Aorta (tissue), 5 donors: ENCODE results near the gene SAMM50. TPM values are rescaled to one million over a fixed set of nuclear protein-coding genes. Genes with fewer than 3 reads are reported as not detected.

Source experiments
- ATAC-seq: fragments of 200-7000 bp; cut with Tn5 transposase; one replicate; pipeline ENCODE4 v1.9.1; 2022; ENCODE audit warnings: moderate library complexity; ENCODE audit not compliant: low FRiP score
- DNase-seq, 2 donors: peaks; one replicate each; pipeline ENCODE4 v3.0.0-alpha.2; 2020
- H3K27ac ChIP-seq, 2 donors: one replicate each; pipeline ENCODE4 v1.5.1; 2013; ENCODE audit warnings: low read length in 2 of 2, mild to moderate bottlenecking in 2 of 2, moderate library complexity in 2 of 2, control low read depth in 1 of 2, inconsistent platforms in 1 of 2, low read depth in 1 of 2
- H3K27me3 ChIP-seq, 2 donors: one replicate each; pipeline ENCODE4 v1.6.1; 2013; ENCODE audit warnings: control low read depth in 1 of 2, low read length in 1 of 2, mild to moderate bottlenecking in 1 of 2, moderate library complexity in 1 of 2; ENCODE audit not compliant: insufficient read depth in 2 of 2, control insufficient read depth in 1 of 2
- H3K36me3 ChIP-seq, 2 donors: one replicate each; pipeline ENCODE4 v1.6.1; 2013; ENCODE audit warnings: control low read depth in 1 of 2, low read length in 1 of 2, mild to moderate bottlenecking in 1 of 2; ENCODE audit not compliant: insufficient read depth in 2 of 2, control insufficient read depth in 1 of 2
- H3K4me1 ChIP-seq, 2 donors: one replicate each; pipeline ENCODE4 v1.6.1; 2013; ENCODE audit warnings: low read length in 2 of 2, control low read depth in 1 of 2, mild to moderate bottlenecking in 1 of 2, moderate library complexity in 1 of 2; ENCODE audit not compliant: insufficient read depth in 2 of 2, control insufficient read depth in 1 of 2
- H3K4me3 ChIP-seq, 2 donors: one replicate each; pipeline ENCODE4 v1.5.1; 2013; ENCODE audit warnings: low read length in 2 of 2, control low read depth in 1 of 2, mild to moderate bottlenecking in 1 of 2
- H3K9me3 ChIP-seq: one replicate; pipeline ENCODE4 v1.6.1; 2013; ENCODE audit warnings: mild to moderate bottlenecking, low read length; ENCODE audit not compliant: control insufficient read depth
- WGBS, 2 donors: extraction: QIAGEN DNeasy Blood & Tissue Kit; methylation state at CpG; one replicate each; pipeline ENCODE4 v1.1.7; 2013; 5-methylcytosine and 5-hydroxymethylcytosine counted together
- intact Hi-C, 2 donors: fragments of 100-400 bp; cut with DNase I; formaldehyde crosslinking; loops; one replicate each; pipeline versions ENCODE4 v1.14.2 to v1.15.0; 2022
- polyA plus RNA-seq, 2 donors: library from polyadenylated mRNA; stranded (reverse); fragments of 200-250 nt; gene quantifications; one replicate each; pipeline ENCODE4 v1.2.3, GENCODE V29; 2013
- total RNA-seq, 2 donors: library from RNA; stranded (reverse); fragmentation: NEBNext Ultra II Directional; extraction: Animal tissue kit (Norgen Biotek cat#: 25700); gene quantifications; one replicate each; pipeline ENCODE4 v1.2.1, GENCODE V29; 2021
- donor health status: healthy with polysubstance abuse.
- donor health status: Bipolar disorder and iron deficiency.
- donor health status: DM: no; HTN: no; CAD: no.
- donor health status: DM: no; HTN: no; CAD: no.
- donor health status: DM: yes; HTN: yes; CAD: no.

SAMM50 gene
- total and polyA plus RNA-seq, 4 donors: 20.9 to 29.7 (median 29.3) TPM

- DNase-seq: no peak
These were observed 25.3 kb downstream of the SAMM50 start for GRCh38 chr22:43980579-43980978.

DNA sequence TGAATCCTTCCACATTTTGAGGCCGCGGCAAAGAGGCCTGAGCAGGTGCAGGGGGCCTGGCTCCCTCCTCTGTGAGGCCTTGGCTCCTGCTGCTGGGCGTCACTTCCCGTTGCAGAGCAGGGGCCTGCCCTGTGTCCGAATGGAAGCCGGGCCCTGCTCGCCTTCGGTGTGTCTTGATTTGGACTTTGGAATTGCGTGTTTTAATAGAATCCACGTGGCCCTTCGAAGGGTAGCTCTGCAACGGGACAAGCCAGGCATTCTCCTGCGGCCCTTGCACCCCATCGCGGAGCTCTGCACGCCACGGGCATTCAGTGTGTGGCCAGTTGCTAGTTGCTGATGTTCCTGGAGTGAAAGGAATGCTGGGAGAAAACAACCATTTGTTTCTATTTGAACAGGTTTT is 25.8 kb downstream of the SAMM50 start:
- Histone ChIP-seq H3K36me3 (peaks cover 2 to 19% of the 10 kb centered on the region in 2 donors), H3K27ac (no peak overlapping the region), H3K4me1 (no peaks in the 10 kb centered on the region), H3K9me3 (no peaks in the 10 kb centered on the region), H3K27me3 (no peaks in the 10 kb centered on the region), H3K4me3 (no peak overlapping the region)
- ATAC-seq (no peak), DNase-seq (no peak)
- intact Hi-C loops: no loop called here
- 92 to 94% methylated on average over 17 of the region's 17 CpGs for WGBS, 2 donors

More at GRCh38 chr22:43980579-43980978, 25.3 kb downstream of the SAMM50 start:
- Histone ChIP-seq H3K36me3 (peaks cover 2 to 19% of the 10 kb centered on the region in 2 donors), H3K27ac (no peak overlapping the region), H3K27me3 (no peaks in the 10 kb centered on the region), H3K9me3 (no peaks in the 10 kb centered on the region), H3K4me1 (no peaks in the 10 kb centered on the region), H3K4me3 (no peak overlapping the region)
- ATAC-seq: no peak
- WGBS, 2 donors: 96 to 98% methylated on average over 7 of the region's 7 CpGs
- intact Hi-C loops: no loop called here

DNA sequence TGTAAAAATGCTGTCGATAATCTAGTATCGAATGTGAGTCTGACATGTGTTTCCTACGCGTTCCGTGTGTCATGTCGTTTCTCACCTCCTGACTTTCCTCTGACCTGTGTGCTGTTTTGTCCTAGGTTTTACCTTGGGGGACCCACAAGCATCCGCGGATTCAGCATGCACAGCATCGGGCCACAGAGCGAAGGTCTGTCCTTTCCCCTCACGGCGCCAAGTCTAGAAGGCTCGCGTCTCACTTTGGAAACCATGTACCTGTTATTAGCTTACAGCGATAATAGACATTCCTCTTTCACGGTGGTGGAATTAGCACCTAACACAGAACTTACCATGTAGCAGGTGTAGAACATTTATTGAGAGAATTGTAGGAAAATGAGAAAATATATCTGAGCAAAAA is 28.6 kb downstream of the SAMM50 start:
- no peaks in the 10 kb centered on the region for H3K9me3 ChIP-seq
- H3K4me1 ChIP-seq: no peaks in the 10 kb centered on the region
- peaks cover 0 to 18% of the 10 kb centered on the region in 2 donors for H3K36me3 ChIP-seq
- no peak overlapping the region for H3K4me3 ChIP-seq
- ATAC-seq (no peak), DNase-seq (peak in 1 of 2 donors; percentile 36)
- H3K27ac ChIP-seq: no peak overlapping the region
- 96 to 97% methylated on average over 16 of the region's 16 CpGs for WGBS, 2 donors
- no peaks in the 10 kb centered on the region for H3K27me3 ChIP-seq
- intact Hi-C loops: no loop called here

- no peak for DNase-seq
- no peak for ATAC-seq
These were observed 30.3 kb downstream of the SAMM50 start for GRCh38 chr22:43985532-43985931.

GRCh38 chr22:43988116-43988820 is 33.0 kb downstream of the SAMM50 start:
- H3K27ac ChIP-seq: no peak overlapping the region
- H3K4me3 ChIP-seq: no peak overlapping the region
- DNase-seq (no peak), ATAC-seq (no peak)
- H3K9me3 ChIP-seq: no peaks in the 10 kb centered on the region
- peaks cover 0 to 12% of the 10 kb centered on the region in 2 donors for H3K36me3 ChIP-seq
- intact Hi-C loops: no loop called here
- no peaks in the 10 kb centered on the region for H3K27me3 ChIP-seq
- 73 to 81% methylated on average over 8 of the region's 8 CpGs for WGBS, 2 donors
- H3K4me1 ChIP-seq: no peaks in the 10 kb centered on the region

More at GRCh38 chr22:43985532-43985931, 30.3 kb downstream of the SAMM50 start:
- peaks cover 0 to 12% of the 10 kb centered on the region in 2 donors for H3K36me3 ChIP-seq
- no peaks in the 10 kb centered on the region for H3K27me3 ChIP-seq
- H3K4me1 ChIP-seq: no peaks in the 10 kb centered on the region
- H3K9me3 ChIP-seq: no peaks in the 10 kb centered on the region
- 88 to 89% methylated on average over 12 of the region's 12 CpGs for WGBS, 2 donors
- no peak overlapping the region for H3K27ac ChIP-seq
- intact Hi-C loops: no loop called here
- no peak overlapping the region for H3K4me3 ChIP-seq

DNA sequence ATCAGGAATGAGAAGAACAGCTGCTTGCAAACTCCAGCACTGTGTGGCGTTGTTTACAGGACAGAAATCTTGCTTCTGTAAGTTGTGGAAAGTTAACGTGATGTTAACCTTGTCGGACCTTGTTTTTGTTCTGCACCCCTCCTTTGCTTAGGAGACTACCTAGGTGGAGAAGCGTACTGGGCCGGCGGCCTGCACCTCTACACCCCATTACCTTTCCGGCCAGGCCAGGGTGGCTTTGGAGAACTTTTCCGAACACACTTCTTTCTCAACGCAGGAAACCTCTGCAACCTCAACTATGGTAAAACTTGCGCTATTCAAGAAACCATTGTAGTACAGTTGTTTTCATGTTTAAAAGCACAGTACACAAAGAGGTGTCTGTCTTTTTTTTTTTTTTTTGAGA is 33.7 kb downstream of the SAMM50 start:
- Histone ChIP-seq H3K36me3 (peaks cover 0 to 10% of the 10 kb centered on the region in 2 donors), H3K4me3 (no peak overlapping the region), H3K4me1 (no peaks in the 10 kb centered on the region), H3K9me3 (no peaks in the 10 kb centered on the region), H3K27ac (no peak overlapping the region), H3K27me3 (no peaks in the 10 kb centered on the region)
- intact Hi-C loops: no loop called here
- no peak for DNase-seq
- ATAC-seq: no peak
- WGBS, 2 donors: 94% methylated on average over 10 of the region's 10 CpGs

- Histone ChIP-seq H3K36me3 (peaks cover 0 to 12% of the 10 kb centered on the region in 2 donors), H3K9me3 (no peaks in the 10 kb centered on the region), H3K27me3 (no peaks in the 10 kb centered on the region), H3K4me3 (no peak overlapping the region), H3K27ac (no peak overlapping the region), H3K4me1 (no peaks in the 10 kb centered on the region)
- DNase-seq (no peak), ATAC-seq (no peak)
- intact Hi-C loops: loop anchor here in 1 of 2 donors (5.0 kb wide), 1 partner anchor 92 kb away; no protein-coding TSS in a partner anchor
- WGBS, 2 donors: 80 to 84% methylated on average over 13 of the region's 13 CpGs
These were observed 34.8 kb downstream of the SAMM50 start for GRCh38 chr22:43990044-43990443.

DNA sequence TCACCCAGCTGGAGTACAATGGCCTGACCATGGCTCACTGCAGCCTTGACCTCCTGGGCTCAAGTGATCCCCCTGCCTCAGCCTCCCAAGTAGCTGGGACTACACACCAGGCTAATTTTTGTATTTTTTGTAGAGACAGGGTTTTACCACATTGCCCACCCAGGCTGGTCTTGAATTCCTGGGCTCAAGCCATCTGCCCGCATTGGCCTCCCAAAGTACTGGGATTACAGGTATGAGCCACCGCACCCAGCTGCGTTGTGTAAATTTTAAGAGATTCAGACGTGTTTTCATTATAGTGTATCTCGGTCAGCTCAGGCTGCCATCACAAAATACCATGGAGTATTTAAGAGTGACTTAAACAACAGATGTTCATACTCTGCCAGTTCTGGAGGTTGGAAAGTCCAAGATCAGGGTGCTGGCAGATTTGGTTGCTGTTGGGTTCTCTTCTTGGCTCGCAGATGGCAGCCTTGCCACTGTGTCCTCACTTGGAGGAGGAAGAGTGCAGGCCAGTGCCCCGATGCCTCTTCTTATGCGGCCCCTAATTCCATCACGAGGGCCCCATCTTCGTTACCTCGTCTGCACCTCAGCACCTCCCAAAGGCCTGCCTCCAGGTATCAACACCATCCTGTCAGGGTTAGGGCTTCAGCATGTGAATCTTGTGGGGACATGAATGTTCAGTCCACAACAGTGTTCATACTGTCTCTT is 36.2 kb downstream of the SAMM50 start:
- Histone ChIP-seq H3K4me3 (no peak overlapping the region), H3K27ac (no peak overlapping the region), H3K9me3 (no peaks in the 10 kb centered on the region), H3K4me1 (no peaks in the 10 kb centered on the region), H3K36me3 (peaks cover 0 to 15% of the 10 kb centered on the region in 2 donors), H3K27me3 (no peaks in the 10 kb centered on the region)
- intact Hi-C loops: loop anchor here in 1 of 2 donors (5.0 kb wide), 1 partner anchor 91 kb away; no protein-coding TSS in a partner anchor
- no peak for ATAC-seq
- 90 to 93% methylated on average over 11 of the region's 11 CpGs for WGBS, 2 donors
- no peak for DNase-seq
